ENCODE data around the gene SH2D3C. TPM values are rescaled to one million over a fixed set of nuclear protein-coding genes. Genes with fewer than 3 reads are reported as not detected.

SH2D3C gene
- total and polyA plus RNA-seq, 2 of the 8 experiments (the other 6 are each of a cell fraction or from before 2014, with no cell fraction given), result 6.4 to 8.1 TPM

- H4K5ac ChIP-seq (ENCODE audit: insufficient read length, low read depth, low read length), result no peak overlapping the region
- H2AFZ ChIP-seq (ENCODE audit: low read length), result no peak overlapping the region
- H3K79me2 ChIP-seq (ENCODE audit: control insufficient read depth in 1 of 2, insufficient read depth in 2 of 2, low read length in 2 of 2), result peaks cover 3 to 37% of the 10 kb centered on the region in 2 experiments; a peak in 2 of 4 replicates
- H3K4me3 ChIP-seq (ENCODE audit: extremely low read depth in 1 of 4, insufficient read depth in 2 of 4, low read depth in 3 of 4, low read length in 4 of 4), result no peak overlapping the region
- POLR2A ChIA-PET (ENCODE audit: partially characterized antibody), result interaction anchor here (0.7 to 10.2 kb wide), 5 partner anchors 11 to 139 kb away, joined by 3 to 140 read pairs (median 3); partner anchors contain the start of genes FPGS and PIP5KL1
- H2BK120ac ChIP-seq (replicated peaks; ENCODE audit: low read depth, low read length), result no peak overlapping the region
- CTCF ChIA-PET (ENCODE audit: partially characterized antibody), result interaction anchor here (0.7 to 16.2 kb wide), 7 partner anchors 10 to 882 kb away, joined by 3 to 227 read pairs (median 4); no protein-coding TSS in a partner anchor
- H4K91ac ChIP-seq (replicated peaks; ENCODE audit: insufficient read length, low read length), result no peak overlapping the region
- H3K79me1 ChIP-seq (ENCODE audit: low read depth, low read length), result peaks cover 10% of the 10 kb centered on the region
- no peaks in the 10 kb centered on the region for H3K23me2 ChIP-seq (ENCODE audit: low read depth, low read length)
- H4K20me1 ChIP-seq (replicated peaks in 1 of 2; ENCODE audit: control insufficient read depth in 1 of 2, insufficient read depth in 2 of 2, low read length in 2 of 2), result peaks cover 25 to 30% of the 10 kb centered on the region in 2 experiments
- no peak overlapping the region for H3K14ac ChIP-seq (ENCODE audit: insufficient read length)
- H3K56ac ChIP-seq (replicated peaks; ENCODE audit: insufficient read length, low read depth, low read length), result no peak overlapping the region
- H3K27ac ChIP-seq (ENCODE audit: low read depth, low read length), result no peak overlapping the region
- peaks cover 0 to 2% (median 0%) of the 10 kb centered on the region in 4 experiments; a peak in 2 of 7 replicates for H3K4me1 ChIP-seq (replicated peaks in 1 of 4; ENCODE audit: control insufficient read depth in 3 of 4, insufficient read depth in 4 of 4, low read length in 3 of 4)
- no peak overlapping the region for H3K18ac ChIP-seq (ENCODE audit: extremely low read depth, low read length)
- no peak overlapping the region for H2BK20ac ChIP-seq (ENCODE audit: low read length)
- no peak for TF ChIP-seq TAF7 (optimal IDR thresholded peaks at IDR 0.05; ENCODE audit: borderline replicate concordance, low read depth, low read length)
- TF ChIP-seq, protein P1, sequence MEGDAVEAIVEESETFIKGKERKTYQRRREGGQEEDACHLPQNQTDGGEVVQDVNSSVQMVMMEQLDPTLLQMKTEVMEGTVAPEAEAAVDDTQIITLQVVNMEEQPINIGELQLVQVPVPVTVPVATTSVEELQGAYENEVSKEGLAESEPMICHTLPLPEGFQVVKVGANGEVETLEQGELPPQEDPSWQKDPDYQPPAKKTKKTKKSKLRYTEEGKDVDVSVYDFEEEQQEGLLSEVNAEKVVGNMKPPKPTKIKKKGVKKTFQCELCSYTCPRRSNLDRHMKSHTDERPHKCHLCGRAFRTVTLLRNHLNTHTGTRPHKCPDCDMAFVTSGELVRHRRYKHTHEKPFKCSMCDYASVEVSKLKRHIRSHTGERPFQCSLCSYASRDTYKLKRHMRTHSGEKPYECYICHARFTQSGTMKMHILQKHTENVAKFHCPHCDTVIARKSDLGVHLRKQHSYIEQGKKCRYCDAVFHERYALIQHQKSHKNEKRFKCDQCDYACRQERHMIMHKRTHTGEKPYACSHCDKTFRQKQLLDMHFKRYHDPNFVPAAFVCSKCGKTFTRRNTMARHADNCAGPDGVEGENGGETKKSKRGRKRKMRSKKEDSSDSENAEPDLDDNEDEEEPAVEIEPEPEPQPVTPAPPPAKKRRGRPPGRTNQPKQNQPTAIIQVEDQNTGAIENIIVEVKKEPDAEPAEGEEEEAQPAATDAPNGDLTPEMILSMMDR (IDR thresholded peaks at IDR 0.05; ENCODE audit: control extremely low read depth in 1 of 3, insufficient read depth in 1 of 3, low read depth in 1 of 3, low read length in 3 of 3), result peak in 1 of 3 experiments; percentile 26; a peak in 1 of 4 replicates
- H2AK5ac ChIP-seq (ENCODE audit: low read depth, low read length), result no peak overlapping the region
- no peak overlapping the region for H2BK12ac ChIP-seq (ENCODE audit: low read depth, low read length)
- no peak overlapping the region for H2BK15ac ChIP-seq (ENCODE audit: low read length)
- no peak overlapping the region for H3K9ac ChIP-seq (replicated peaks in 1 of 4; ENCODE audit: extremely low read depth in 1 of 4, low read depth in 3 of 4, low read length in 3 of 4)
- FAIRE-seq (no peak), DNase-seq (ENCODE audit: low read depth in 1 of 2, low spot score in 2 of 2) (no peak)
- no peak overlapping the region for H4K8ac ChIP-seq (ENCODE audit: extremely low read depth, insufficient read depth, low read length)
- H3K23ac ChIP-seq (ENCODE audit: insufficient read length), result no peak overlapping the region
- no peak overlapping the region for H3K4me2 ChIP-seq (ENCODE audit: insufficient read depth in 1 of 2, low read depth in 2 of 2, low read length in 2 of 2)
- no peaks in the 10 kb centered on the region for H3K9me3 ChIP-seq (ENCODE audit: insufficient read depth in 2 of 2, low read depth in 1 of 2, low read length in 1 of 2)
- no peak overlapping the region for H3K4ac ChIP-seq (replicated peaks; ENCODE audit: insufficient read length, low read depth, low read length)
- no peaks in the 10 kb centered on the region for H3K27me3 ChIP-seq (replicated peaks in 1 of 4; ENCODE audit: control insufficient read depth in 3 of 4, extremely low read depth in 1 of 4, insufficient read depth in 3 of 4, low read length in 3 of 4)
- H3K36me3 ChIP-seq (ENCODE audit: control insufficient read depth in 2 of 4, insufficient read depth in 4 of 4, low read length in 3 of 4), result peaks cover 29 to 53% (median 45%) of the 10 kb centered on the region in 4 experiments
- WGBS, 2 experiments (ENCODE audit: extremely low coverage in 1 of 2, insufficient coverage in 1 of 2, insufficient read length in 1 of 2, insufficient replicate concordance in 2 of 2, low coverage in 1 of 2, low lambda C conversion rate in 2 of 2, missing lambda C conversion rate in 1 of 2), result 94% methylated on average over 4 of the region's 4 CpGs; no CpG with 5 or more reads in 1 of the 2 experiments
- no peak overlapping the region for H2BK5ac ChIP-seq (ENCODE audit: low read depth, low read length)
Measured at GRCh38 chr9:127791085-127791484, 12.6 kb upstream of the SH2D3C start.
